Measurements from ENCODE around the gene MYMK.
"Not testable (repeated sequence)": the region's sequence is repeated elsewhere in the genome, so short reads cannot be mapped to it uniquely, and the experiment has no call there.

Gene MYMK, protein sequence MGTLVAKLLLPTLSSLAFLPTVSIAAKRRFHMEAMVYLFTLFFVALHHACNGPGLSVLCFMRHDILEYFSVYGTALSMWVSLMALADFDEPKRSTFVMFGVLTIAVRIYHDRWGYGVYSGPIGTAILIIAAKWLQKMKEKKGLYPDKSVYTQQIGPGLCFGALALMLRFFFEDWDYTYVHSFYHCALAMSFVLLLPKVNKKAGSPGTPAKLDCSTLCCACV

DNA sequence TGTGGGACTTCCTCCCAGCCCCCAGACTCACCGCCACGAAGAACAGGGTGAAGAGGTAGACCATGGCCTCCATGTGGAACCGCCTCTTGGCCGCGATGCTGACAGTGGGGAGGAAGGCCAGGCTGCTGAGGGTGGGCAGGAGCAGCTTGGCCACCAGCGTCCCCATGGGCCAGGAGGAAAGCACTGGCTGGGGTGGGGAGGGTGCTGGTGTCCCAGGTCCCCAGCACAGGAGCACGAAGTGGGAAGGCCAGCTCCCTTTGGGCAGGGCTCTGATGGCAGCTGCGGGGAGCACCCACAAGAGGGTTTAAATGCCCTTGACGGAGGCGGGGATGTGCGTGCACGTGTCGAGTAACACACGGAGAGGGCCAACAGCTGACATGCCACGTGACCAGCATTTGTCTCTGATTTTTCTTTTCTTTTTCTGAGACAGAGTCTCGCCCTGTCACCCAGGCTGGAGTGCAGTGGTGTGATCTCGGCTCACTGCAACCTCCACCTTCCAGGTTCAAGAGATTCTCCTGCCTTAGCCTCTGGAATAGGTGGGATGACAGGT is at the start of gene MYMK:
TSS of gene MYMK (minus strand) at position 281 of the 550 bp plus-strand sequence. CDS start at position 166, 115 bp downstream.
- no peak for DNase-seq (ENCODE audit: low read depth in 1 of 2, low spot score in 1 of 2)

DNA sequence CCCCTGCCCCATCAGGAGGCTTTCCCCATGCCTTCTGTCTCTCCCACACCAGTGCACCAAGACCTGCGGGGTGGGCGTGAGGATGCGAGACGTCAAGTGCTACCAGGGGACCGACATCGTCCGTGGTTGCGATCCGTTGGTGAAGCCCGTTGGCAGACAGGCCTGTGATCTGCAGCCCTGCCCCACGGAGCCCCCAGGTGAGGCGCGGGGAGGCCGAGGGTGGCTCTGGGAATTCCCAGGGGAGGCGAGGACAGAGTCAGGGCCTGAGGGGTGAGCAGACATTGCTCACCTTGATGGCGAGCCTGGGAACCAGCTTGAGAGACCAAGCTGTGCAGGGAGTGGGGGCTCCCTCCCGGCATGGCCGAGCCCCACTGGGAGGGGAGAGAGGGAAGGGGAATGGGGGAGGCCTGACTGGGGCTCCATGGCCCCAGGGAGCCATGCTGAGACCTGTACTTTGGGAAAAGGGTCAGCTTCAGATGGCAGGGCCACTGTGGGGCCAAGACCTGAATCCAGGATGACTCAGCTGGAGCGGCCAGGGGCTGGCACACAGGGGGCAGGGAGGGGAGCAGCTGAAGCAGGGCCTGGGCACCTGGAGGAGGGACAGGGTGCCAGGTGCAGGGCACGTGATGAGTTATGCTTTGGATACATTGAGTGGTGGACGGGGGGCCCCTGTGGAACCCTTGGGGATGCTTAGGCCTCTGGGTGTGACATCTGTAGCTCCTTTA is 49.2 kb upstream of the MYMK start:
- no peak for DNase-seq (ENCODE audit: low read depth in 1 of 2, low spot score in 1 of 2)

DNA sequence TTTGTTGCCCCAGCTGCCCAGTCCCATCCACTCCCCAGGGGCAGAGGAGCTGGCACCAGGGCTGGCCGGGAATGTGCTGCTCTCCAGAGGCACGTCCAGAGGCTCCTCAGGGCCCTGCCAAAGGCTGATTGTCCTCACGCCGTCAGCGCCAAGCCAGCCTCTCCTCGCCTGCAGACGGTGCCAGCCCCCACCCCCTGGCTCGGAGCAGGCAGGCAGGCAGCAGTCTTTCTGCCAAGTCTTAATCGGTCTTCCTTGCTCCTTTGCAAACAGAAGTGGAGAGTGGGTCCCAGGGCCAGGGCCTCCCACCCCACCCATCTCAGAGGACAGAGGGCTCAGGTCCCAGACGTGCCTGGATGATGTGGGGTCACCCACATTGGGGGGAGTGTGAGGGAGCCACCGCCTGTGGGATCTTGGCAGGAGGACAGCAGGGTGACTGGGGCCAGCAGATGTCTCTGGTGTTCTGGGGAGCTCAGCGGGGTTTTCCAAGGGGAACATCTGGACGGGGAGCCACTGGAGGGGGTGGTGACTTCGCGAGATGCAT is 48.1 kb upstream of the MYMK start:
- DNase-seq (ENCODE audit: low read depth in 1 of 2, low spot score in 1 of 2): no peak

DNA sequence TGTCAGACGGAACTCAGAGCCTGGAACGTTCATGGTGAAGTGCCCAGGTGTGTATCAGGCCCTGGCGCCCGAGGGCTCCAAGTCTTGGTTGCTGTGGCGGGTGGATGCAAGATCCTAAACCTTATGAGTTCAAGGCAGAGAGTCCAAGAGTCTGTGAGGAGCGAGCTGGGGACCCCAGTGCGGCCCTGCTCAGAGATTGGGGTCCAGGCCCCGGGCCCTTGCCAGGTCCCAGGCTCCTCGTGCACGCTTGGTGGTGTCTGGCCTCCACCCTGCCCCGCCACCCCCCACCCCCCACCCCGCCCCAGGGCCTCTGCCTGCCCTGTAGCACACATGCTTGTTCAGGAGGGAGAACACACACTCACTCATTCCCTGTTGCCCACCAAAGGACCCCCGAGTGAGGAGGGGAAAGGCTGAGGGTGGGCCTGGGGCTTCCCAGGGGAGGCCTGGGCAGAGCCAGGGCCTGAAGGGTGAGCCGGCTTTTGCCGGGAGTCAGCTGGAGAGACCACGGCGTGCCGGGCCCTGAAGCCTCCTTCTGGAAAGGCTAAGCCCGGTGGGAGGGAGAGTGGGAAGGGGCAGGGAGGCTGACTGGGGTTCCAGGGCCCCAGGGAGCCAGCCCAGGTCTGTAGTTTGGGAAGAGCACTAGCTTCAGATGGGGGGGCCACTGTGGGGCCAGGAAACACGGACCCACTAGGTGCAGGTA is 47.3 kb upstream of the MYMK start:
- DNase-seq (ENCODE audit: low read depth in 1 of 2, low spot score in 1 of 2): no peak

DNA sequence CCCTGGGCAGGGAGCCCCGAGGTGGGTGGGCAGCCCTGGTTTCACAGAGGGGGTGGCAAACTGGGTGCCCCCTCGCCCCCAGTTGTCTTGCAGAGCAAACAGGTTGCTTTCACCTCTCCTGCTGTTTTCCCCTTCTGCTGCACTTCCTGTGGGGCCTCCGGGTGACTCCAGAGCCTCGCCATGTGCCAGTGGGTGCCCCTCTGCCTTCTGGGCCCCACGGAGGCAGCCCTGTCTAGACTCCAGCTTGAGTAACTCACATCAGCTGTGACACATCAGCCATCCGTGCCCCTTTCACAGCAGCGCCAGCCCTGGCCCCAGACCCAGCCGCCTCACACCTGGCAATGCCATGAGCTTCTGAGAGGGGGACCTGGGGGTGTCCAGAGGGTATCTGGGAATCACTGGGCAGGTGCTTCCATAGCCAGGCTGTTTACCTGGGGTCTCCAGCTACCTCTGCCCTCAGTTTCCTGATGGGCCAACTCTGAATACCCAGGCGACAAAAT is 46.7 kb upstream of the MYMK start:
- no peak for DNase-seq (ENCODE audit: low read depth in 1 of 2, low spot score in 1 of 2)

DNA sequence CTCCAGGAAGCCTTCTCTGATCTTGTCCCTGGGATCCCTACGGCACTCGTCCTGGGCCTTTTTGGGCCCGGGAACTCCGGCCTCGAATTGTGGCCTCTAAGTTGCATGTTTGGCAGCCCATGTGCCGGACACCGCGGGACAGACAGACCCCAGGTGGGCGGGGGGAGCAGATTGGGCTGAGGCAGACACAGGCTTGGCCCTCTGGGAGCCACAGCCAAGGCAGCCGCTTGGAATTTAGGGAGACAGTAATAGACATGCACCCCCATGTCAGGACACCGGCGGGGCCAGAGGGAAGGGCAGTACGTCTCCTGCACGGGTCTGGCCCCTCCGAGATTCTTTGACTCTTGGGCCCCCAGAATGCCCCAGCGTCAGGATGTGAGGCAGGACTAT is 45.9 kb upstream of the MYMK start:
- no peak for DNase-seq (ENCODE audit: low read depth in 1 of 2, low spot score in 1 of 2)

DNA sequence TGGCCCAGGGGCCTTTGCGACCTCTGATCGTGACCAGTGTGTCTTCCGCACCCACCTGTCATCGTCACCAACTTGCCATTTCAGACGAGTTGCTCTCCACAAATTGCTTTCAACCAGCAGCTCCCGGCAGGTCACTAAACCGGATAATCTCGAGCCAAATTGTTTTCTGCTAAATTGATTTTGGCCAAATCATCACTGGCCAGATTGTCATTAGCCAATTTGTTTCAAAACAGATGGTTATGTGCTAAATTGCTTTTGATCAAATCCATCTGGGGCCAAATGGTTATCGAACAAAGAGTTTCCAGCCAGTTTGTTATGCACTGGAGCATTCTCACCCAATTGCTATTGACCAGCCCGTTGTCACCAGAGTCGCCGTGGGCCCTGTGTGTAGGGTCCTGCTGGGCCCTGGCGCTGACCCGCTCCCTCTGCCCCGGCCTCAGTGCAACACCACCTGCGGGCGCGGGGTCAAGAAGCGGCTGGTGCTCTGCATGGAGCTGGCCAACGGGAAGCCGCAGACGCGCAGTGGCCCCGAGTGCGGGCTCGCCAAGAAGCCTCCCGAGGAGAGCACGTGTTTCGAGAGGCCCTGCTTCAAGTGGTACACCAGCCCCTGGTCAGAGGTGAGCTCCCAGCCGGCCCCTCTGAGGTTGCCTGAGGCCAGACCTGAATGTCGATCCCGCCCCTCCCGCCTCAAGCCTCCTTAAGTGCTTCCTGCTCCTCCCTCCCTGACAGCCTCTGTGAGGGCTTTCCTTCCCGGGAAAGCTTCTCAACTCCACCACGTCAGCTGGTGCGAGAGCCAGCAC is 45.3 kb upstream of the MYMK start:
- no peak for DNase-seq (ENCODE audit: low read depth in 1 of 2, low spot score in 1 of 2)

DNA sequence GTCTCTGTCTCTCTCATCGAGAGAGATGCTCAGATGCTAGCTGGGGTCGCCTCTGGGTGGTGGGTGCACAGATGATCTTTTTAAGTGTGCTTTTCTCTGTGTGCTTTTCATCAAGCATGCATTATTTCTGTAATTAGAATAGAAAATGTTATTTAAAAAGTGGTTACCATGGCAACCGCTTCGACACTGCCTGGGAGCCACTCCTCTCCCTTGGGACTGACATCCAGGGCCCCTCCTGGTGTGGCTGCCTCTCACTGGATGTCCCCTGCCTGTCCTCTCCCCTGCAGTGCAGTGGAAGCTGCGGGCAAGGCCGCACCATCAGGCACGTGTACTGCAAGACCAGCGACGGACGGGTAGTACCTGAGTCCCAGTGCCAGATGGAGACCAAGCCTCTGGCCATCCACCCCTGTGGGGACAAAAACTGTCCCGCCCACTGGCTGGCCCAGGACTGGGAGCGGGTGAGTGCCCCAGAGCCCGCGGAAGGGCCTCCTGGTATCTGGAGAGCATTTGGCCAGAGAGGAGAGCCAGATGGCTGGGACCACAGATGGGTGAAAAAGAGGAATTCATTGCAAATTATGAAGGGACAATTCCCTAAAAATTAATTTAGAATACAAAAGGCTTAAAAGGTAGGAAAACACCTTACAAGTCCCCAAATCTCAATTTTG is 44.5 kb upstream of the MYMK start:
- DNase-seq (ENCODE audit: low read depth in 1 of 2, low spot score in 1 of 2): no peak

DNA sequence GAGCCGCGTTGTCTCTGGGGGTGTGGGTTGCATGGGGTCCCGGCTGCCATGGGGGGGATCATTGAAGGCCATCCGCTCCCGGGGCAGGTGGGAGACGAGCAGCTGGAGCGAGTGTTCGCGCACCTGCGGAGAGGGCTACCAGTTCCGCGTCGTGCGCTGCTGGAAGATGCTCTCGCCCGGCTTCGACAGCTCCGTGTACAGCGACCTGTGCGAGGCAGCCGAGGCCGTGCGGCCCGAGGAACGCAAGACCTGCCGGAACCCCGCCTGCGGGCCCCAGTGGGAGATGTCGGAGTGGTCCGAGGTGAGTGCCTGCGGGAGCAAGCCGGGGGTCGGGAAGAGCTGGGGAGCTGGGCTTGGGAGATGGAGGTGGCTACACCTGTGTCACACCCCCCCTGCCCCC is 43.4 kb upstream of the MYMK start:
- DNase-seq (ENCODE audit: low read depth in 1 of 2, low spot score in 1 of 2): no peak

DNA sequence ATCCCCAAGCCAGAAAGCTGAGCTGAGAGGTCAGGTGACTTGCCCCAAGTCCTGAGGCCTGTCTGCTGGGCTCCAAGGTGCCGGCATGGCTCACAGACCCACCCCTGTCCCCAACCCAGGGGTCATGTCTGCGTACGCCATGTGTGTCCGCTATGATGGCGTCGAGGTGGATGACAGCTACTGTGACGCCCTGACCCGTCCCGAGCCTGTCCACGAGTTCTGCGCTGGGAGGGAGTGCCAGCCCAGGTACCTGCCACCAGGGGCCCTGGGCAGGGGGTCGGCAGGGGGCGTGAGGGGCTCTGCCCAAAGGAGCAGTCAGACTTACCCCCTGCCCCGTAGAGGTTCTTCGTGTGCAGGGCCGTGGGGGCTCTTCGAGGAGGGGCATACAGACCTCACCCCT is 42.1 kb upstream of the MYMK start:
- DNase-seq (ENCODE audit: low read depth in 1 of 2, low spot score in 1 of 2): no peak

DNA sequence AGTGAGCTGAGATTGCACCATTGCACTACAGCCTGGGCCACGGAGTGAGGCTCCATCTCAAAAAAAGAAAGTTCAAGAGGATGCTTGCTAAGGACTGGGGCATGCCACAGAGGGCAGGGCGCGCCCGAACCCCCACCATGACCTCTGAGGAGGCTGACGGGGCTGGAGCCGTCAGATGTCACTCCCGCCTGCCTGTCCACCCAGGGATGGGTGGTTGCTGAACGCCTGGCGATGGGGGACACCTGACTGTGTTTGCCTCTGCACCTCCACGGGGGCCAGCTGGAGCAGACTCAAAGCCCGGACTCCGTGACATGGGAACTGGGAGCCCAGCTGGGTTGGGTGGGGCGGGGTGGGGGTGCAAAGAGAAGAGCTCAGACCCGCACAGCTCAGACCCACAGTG is 41.6 kb upstream of the MYMK start:
- no peak for DNase-seq (ENCODE audit: low read depth in 1 of 2, low spot score in 1 of 2)

DNA sequence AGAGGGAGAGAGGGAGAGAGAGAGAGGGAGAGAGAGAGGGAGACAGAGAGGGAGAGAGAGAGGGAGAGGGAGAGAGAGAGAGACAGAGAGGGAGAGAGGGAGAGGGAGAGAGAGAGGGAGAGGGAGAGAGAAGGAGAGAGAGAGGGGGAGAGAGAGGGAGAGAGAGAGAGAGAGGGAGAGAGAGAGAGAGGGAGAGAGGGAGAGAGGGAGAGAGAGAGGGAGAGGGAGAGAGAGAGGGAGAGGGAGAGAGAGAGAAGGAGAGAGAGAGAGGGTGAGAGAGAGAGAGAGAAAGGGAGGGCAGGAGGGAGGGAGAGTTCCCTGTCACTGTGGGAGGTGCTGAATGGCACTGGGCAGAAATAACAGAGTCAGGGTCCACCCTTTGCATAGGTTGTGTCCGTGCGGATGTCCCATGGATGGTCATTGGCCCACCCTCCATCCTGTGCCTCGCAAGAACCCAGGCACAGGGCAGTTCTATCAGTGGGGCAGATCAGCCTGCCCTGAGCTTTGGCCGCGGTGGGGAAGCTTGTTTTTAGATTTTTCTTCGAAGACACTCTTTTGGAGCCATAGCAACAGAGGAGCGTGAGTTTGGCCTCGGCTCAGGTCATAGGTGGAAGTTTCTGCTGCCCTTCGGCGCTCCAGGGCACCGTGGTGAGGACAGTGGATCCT is 39.8 kb upstream of the MYMK start:
- DNase-seq (ENCODE audit: low read depth in 1 of 2, low spot score in 1 of 2): no peak

DNA sequence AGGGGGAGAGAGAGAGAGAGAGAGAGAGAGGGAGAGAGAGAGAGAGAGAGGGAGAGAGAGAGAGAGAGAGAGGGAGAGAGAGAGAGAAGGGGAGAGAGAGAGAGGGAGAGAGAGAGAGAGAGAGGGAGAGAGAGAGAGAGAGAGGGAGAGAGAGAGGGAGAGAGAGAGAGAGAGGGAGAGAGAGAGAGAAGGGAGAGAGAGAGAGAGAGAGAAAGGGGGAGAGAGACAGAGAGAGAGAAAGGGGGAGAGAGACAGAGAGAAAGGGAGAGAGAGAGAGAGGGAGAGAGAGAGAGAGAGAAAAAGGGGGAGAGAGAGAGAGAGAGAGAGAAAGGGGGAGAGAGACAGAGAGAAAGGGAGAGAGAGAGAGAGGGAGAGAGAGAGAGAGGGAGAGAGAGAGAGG is 39.1 kb upstream of the MYMK start:
- not testable (repeated sequence) for DNase-seq (ENCODE audit: low read depth in 1 of 2, low spot score in 1 of 2)

DNA sequence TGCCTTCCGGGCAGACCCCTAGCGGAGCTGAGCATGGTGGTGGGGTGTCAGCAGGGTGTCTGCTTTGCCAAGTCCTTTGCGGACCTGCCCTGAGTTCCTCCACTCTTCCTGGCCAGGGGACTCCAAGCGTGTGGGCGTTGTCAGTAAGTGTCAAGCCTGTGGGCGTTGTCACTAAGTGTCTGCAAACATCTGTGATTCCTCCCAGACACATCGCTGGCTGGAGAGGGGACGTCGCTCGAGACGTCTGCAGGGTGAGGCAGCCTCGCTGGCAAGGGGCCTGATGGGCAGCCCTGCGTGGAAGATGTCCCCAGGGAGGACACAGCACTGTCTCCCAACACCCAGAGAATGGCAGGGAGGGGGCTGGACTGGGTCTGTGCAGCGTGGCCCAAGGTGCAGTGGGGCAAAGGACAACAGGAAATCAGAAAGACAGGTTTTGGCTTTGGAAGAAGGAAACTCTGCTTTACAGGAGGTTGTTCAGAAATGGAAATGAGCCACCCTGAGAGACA is 38.6 kb upstream of the MYMK start:
- no peak for DNase-seq (ENCODE audit: low read depth in 1 of 2, low spot score in 1 of 2)

DNA sequence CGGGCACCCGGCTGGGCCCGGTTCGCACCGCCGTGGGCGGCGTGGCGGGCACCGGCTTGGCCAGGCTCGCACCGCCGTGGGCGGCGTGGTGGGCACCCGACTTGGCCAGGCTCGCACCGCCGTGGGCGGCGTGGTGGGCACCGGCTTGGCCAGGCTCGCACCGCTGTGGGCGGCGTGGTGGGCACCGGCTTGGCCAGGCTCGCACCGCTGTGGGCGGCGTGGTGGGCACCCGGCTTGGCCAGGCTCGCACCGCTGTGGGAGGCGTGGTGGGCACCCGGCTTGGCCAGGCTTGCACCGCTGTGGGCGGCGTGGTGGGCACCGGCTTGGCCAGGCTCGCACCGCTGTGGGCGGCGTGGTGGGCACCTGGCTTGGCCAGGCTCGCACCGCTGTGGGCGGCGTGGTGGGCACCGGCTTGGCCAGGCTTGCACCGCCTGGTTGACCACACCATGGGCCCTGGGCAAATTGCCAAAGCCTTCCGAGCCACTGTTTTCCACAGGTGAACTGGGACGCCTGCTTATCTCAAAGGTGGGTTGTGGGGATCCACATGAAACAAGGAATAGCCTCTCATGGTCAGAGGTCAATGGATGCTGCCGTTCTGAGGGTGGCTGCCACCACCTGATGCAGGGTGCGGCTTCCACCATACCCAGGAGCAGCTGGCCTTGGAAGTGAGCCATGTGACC is 38.0 kb upstream of the MYMK start:
- DNase-seq (ENCODE audit: low read depth in 1 of 2, low spot score in 1 of 2): no peak

DNA sequence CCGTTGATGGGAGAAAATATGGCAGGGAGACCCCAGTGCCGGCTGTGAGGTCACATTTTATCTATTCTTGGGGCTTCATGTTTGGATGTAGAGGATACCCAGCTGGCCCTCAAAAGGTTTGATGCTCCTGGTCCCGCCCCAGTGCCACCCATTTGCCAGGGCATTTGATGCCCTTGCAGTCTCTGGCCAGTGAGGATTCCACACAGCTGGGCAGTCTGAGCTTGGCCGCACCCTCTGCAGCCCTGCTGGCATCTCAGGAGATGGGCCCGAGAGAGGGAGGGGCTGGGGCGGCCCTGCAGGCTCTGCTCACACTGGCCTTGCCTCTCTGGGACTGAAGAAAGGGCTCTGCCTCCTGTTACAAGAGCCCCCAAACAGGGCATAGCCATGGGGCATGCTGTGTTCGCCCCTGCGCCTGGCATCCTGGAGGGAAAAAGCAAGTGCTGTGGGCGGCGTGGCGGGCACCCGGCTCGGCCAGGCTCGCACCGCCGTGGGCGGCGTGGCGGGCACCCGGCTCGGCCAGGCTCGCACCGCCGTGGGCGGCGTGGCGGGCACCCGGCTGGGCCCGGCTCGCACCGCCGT is 37.3 kb upstream of the MYMK start:
- no peak for DNase-seq (ENCODE audit: low read depth in 1 of 2, low spot score in 1 of 2)

DNA sequence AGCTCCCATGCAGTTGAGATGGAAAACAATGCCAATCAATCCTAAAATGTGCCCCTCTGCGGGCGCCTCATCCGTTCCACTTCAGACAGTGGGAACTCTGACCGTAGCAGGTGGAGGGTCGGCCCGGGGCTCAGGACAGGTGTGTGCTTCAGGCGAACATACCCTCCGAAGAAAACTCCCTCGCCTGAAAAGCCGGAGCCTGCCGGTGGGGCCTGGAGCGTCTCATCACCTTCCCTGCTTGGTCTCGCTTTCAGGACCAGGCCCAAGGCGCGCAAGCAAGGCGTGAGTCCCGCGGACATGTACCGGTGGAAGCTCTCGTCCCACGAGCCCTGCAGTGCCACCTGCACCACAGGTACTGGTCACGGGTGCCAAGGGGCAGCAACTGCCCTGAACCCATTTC is 36.2 kb upstream of the MYMK start:
- DNase-seq (ENCODE audit: low read depth in 1 of 2, low spot score in 1 of 2): no peak

DNA sequence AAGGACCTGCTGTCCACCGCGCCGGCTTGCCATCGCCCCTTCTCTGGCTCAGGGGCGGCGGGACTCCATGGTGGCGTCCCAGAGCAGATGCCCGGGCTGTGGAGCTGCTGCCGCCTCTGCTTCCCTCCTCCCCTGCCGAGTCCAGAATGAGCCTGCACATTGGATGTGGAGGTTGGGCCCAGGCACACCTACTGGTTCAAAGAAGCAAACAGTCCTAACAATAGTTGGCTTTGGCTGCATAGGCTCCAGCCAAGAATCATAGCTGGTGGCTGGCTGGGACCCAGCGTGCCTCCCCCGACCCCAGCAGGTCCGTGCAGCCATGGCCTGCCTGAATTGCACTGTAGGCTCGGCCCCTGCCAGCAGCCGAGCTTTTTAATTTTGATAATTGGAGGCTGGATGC is 35.6 kb upstream of the MYMK start:
- DNase-seq (ENCODE audit: low read depth in 1 of 2, low spot score in 1 of 2): no peak

All from activated T-helper 1 cell treated with anti-CD3 and anti-CD28 coated beads, Interleukin-2, amount 50 U/mL, for 16 hours (primary cell).